ENCODE data around the gene TFCP2. TPM values are rescaled to one million over a fixed set of nuclear protein-coding genes. Genes with fewer than 3 reads are reported as not detected.

Gene TFCP2
- total RNA-seq, 2 donors from 2014 or later, result 44.1 to 47.2 TPM

- WGBS, 2 experiments (ENCODE audit: insufficient coverage in 1 of 2, insufficient read length in 1 of 2), result 80 to 88% methylated on average over 1 to 3 of the region's 3 CpGs
- no peak overlapping the region for H3K27ac Mint-ChIP-seq
- TF ChIP-seq, protein P1, sequence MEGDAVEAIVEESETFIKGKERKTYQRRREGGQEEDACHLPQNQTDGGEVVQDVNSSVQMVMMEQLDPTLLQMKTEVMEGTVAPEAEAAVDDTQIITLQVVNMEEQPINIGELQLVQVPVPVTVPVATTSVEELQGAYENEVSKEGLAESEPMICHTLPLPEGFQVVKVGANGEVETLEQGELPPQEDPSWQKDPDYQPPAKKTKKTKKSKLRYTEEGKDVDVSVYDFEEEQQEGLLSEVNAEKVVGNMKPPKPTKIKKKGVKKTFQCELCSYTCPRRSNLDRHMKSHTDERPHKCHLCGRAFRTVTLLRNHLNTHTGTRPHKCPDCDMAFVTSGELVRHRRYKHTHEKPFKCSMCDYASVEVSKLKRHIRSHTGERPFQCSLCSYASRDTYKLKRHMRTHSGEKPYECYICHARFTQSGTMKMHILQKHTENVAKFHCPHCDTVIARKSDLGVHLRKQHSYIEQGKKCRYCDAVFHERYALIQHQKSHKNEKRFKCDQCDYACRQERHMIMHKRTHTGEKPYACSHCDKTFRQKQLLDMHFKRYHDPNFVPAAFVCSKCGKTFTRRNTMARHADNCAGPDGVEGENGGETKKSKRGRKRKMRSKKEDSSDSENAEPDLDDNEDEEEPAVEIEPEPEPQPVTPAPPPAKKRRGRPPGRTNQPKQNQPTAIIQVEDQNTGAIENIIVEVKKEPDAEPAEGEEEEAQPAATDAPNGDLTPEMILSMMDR (conservative IDR thresholded peaks at IDR 0.05), result no peak
Measured at GRCh38 chr12:51186465-51187085, 13.6 kb upstream of the TFCP2 start.

GRCh38 chr12:51185171-51185717 is 12.3 kb upstream of the TFCP2 start:
- Histone ChIP-seq H3K9me3 (ENCODE audit: control insufficient read depth, low read length) (no peaks in the 10 kb centered on the region), H3K27me3 (ENCODE audit: control insufficient read depth, insufficient read depth, low read length, poor library complexity, severe bottlenecking) (no peaks in the 10 kb centered on the region), H3K4me1 (ENCODE audit: control insufficient read depth, insufficient read depth, low read length) (peaks cover 5% of the 10 kb centered on the region), H3K9ac (ENCODE audit: extremely low read depth, low read length, poor library complexity, severe bottlenecking) (no peak overlapping the region), H3K4me3 (ENCODE audit: low read length) (no peak overlapping the region), H3K27ac (ENCODE audit: low read depth, low read length) (no peak overlapping the region), H3K36me3 (ENCODE audit: control insufficient read depth, insufficient read depth, low read length) (no peaks in the 10 kb centered on the region)
- Mint-ChIP-seq H3K4me1 (peaks cover 6% of the 10 kb centered on the region), H3K27me3 (ENCODE audit: insufficient read depth) (no peaks in the 10 kb centered on the region), H3K9me3 (no peaks in the 10 kb centered on the region), H3K36me3 (ENCODE audit: low read depth) (peaks cover 3% of the 10 kb centered on the region), H3K4me3 (no peak overlapping the region), H3K27ac (no peak overlapping the region)
- no peak for DNase-seq
- TF ChIP-seq, protein P1 (conservative IDR thresholded peaks at IDR 0.05), result no peak
- WGBS, 2 experiments (ENCODE audit: insufficient coverage in 1 of 2, insufficient read length in 1 of 2), result 91 to 94% methylated on average over 4 to 6 of the region's 6 CpGs

More at GRCh38 chr12:51186465-51187085, 13.6 kb upstream of the TFCP2 start:
- no peak overlapping the region for H3K4me3 ChIP-seq (ENCODE audit: low read length)
- H3K9ac ChIP-seq (ENCODE audit: extremely low read depth, low read length, poor library complexity, severe bottlenecking), result no peak overlapping the region
- no peak for DNase-seq
- H3K9me3 ChIP-seq (ENCODE audit: control insufficient read depth, low read length), result no peaks in the 10 kb centered on the region
- no peak overlapping the region for H3K4me3 Mint-ChIP-seq
- no peaks in the 10 kb centered on the region for H3K9me3 Mint-ChIP-seq
- peaks cover 6% of the 10 kb centered on the region for H3K4me1 Mint-ChIP-seq
- H3K4me1 ChIP-seq (ENCODE audit: control insufficient read depth, insufficient read depth, low read length), result peaks cover 5% of the 10 kb centered on the region
- H3K27ac ChIP-seq (ENCODE audit: low read depth, low read length), result no peak overlapping the region
- H3K36me3 Mint-ChIP-seq (ENCODE audit: low read depth), result peaks cover 7% of the 10 kb centered on the region
- no peaks in the 10 kb centered on the region for H3K27me3 ChIP-seq (ENCODE audit: control insufficient read depth, insufficient read depth, low read length, poor library complexity, severe bottlenecking)
- no peaks in the 10 kb centered on the region for H3K36me3 ChIP-seq (ENCODE audit: control insufficient read depth, insufficient read depth, low read length)
- no peaks in the 10 kb centered on the region for H3K27me3 Mint-ChIP-seq (ENCODE audit: insufficient read depth)

- H3K4me3 ChIP-seq (ENCODE audit: low read length), result no peak overlapping the region
- Mint-ChIP-seq H3K36me3 (ENCODE audit: low read depth) (no peaks in the 10 kb centered on the region), H3K27me3 (ENCODE audit: insufficient read depth) (no peaks in the 10 kb centered on the region), H3K4me3 (no peak overlapping the region), H3K27ac (no peak overlapping the region), H3K4me1 (peaks cover 6% of the 10 kb centered on the region), H3K9me3 (no peaks in the 10 kb centered on the region)
- H3K9ac ChIP-seq (ENCODE audit: extremely low read depth, low read length, poor library complexity, severe bottlenecking), result no peak overlapping the region
- no peaks in the 10 kb centered on the region for H3K36me3 ChIP-seq (ENCODE audit: control insufficient read depth, insufficient read depth, low read length)
- WGBS, 2 experiments (ENCODE audit: insufficient coverage in 1 of 2, insufficient read length in 1 of 2), result 72 to 79% methylated on average over 3 of the region's 3 CpGs
- no peaks in the 10 kb centered on the region for H3K9me3 ChIP-seq (ENCODE audit: control insufficient read depth, low read length)
- DNase-seq, result no peak
- peaks cover 5% of the 10 kb centered on the region for H3K4me1 ChIP-seq (ENCODE audit: control insufficient read depth, insufficient read depth, low read length)
- no peak overlapping the region for H3K27ac ChIP-seq (ENCODE audit: low read depth, low read length)
- TF ChIP-seq, protein P1 (conservative IDR thresholded peaks at IDR 0.05), result no peak
- H3K27me3 ChIP-seq (ENCODE audit: control insufficient read depth, insufficient read depth, low read length, poor library complexity, severe bottlenecking), result no peaks in the 10 kb centered on the region
Measured at GRCh38 chr12:51183816-51184215, 10.9 kb upstream of the TFCP2 start.

Measured in endodermal cell (in vitro differentiated cells).